GM23338 (cell line): ENCODE results near the gene DRC7. TPM values are rescaled to one million over a fixed set of nuclear protein-coding genes. Genes with fewer than 3 reads are reported as not detected.
"Not testable (repeated sequence)": the region's sequence is repeated elsewhere in the genome, so short reads cannot be mapped to it uniquely, and the experiment has no call there.

Experiments used
- ATAC-seq: fragments of 200-7000 bp; cut with Tn5 transposase; 3 replicates; pipeline ENCODE4 v1.9.1; 2020
- DNase-seq: peaks from one replicate; pipeline ENCODE4 v3.0.0-alpha.2; 2015; ENCODE audit warnings: low spot score
- H2AFZ ChIP-seq: fragments of 200-600 bp; sonication (generic); 2 replicates; pipeline ENCODE4 v1.8.0; 2016; ENCODE audit warnings: antibody characterized with exemption, mild to moderate bottlenecking, moderate library complexity
- H3F3A ChIP-seq: fragments of 200-600 bp; sonication (generic); replicated peaks from 2 replicates; pipeline ENCODE4 v1.8.0; 2017; ENCODE audit warnings: antibody characterized with exemption, mixed run types, low read depth
- H3K27ac ChIP-seq: fragments of 200-600 bp; sonication (generic); 2 replicates; pipeline ENCODE4 v1.6.1; 2016; ENCODE audit warnings: low read depth
- H3K27me3 ChIP-seq: fragments of 200-600 bp; sonication (generic); 2 replicates; pipeline ENCODE4 v1.8.0; 2016; ENCODE audit warnings: mild to moderate bottlenecking, mixed run types, moderate library complexity; ENCODE audit not compliant: insufficient read depth
- H3K36me3 ChIP-seq: fragments of 200-600 bp; sonication (generic); 2 replicates; pipeline ENCODE4 v1.8.0; 2016; ENCODE audit warnings: mild to moderate bottlenecking; ENCODE audit not compliant: insufficient read depth
- H3K4me1 ChIP-seq: fragments of 200-600 bp; sonication (generic); 2 replicates; pipeline ENCODE4 v1.8.0; 2016; ENCODE audit warnings: mild to moderate bottlenecking, moderate library complexity; ENCODE audit not compliant: insufficient read depth
- H3K4me2 ChIP-seq: fragments of 200-600 bp; sonication (generic); 2 replicates; pipeline ENCODE4 v1.7.1; 2017; ENCODE audit warnings: mixed run types
- H3K4me3 ChIP-seq: fragments of 200-600 bp; sonication (generic); 2 replicates; pipeline ENCODE4 v1.6.1; 2016; ENCODE audit warnings: mixed run types
- H3K79me2 ChIP-seq: fragments of 200-600 bp; sonication (generic); replicated peaks from 2 replicates; pipeline ENCODE4 v1.8.0; 2017; ENCODE audit warnings: mild to moderate bottlenecking; ENCODE audit not compliant: insufficient read depth
- H3K9me2 ChIP-seq: fragments of 200-600 bp; sonication (generic); 2 replicates; pipeline ENCODE4 v1.8.0; 2017; ENCODE audit not compliant: insufficient read depth
- H4K20me1 ChIP-seq: fragments of 200-600 bp; sonication (generic); replicated peaks from 2 replicates; pipeline ENCODE4 v1.8.0; 2017; ENCODE audit warnings: mild to moderate bottlenecking; ENCODE audit not compliant: insufficient read depth
- H3K27ac Mint-ChIP-seq: 2 replicates; pipeline ENCODE4 v1.8.0; 2020; ENCODE audit warnings: inconsistent platforms, mild to moderate bottlenecking, moderate library complexity, mixed read lengths
- H3K27me3 Mint-ChIP-seq: 3 replicates; pipeline ENCODE4 v1.8.0; 2022; ENCODE audit warnings: low read depth, mild to moderate bottlenecking, moderate library complexity, mixed read lengths, inconsistent platforms; ENCODE audit not compliant: insufficient read depth, poor library complexity
- H3K36me3 Mint-ChIP-seq: 3 replicates; pipeline ENCODE4 v1.8.0; 2021; ENCODE audit warnings: low read depth, mild to moderate bottlenecking, inconsistent platforms, moderate library complexity, mixed read lengths
- H3K4me1 Mint-ChIP-seq: 3 replicates; pipeline ENCODE4 v1.8.0; 2020; ENCODE audit warnings: mild to moderate bottlenecking, inconsistent platforms, mixed read lengths
- H3K4me3 Mint-ChIP-seq: 3 replicates; pipeline ENCODE4 v1.8.0; 2021; ENCODE audit warnings: moderate library complexity, mild to moderate bottlenecking, inconsistent platforms, mixed read lengths
- H3K9me3 Mint-ChIP-seq: 3 replicates; pipeline ENCODE4 v1.8.0; 2020; ENCODE audit warnings: moderate library complexity, mild to moderate bottlenecking, inconsistent platforms, mixed read lengths
- EZH2phosphoT487 ChIP-seq: fragments of 200-600 bp; sonication (generic); IDR thresholded peaks from one replicate; pipeline ENCODE4 v1.8.1; 2018; ENCODE audit warnings: antibody characterized with exemption; ENCODE audit not compliant: unreplicated experiment
- JUNB ChIP-seq: IDR thresholded peaks from one replicate; pipeline ENCODE4 v1.6.1; 2016; ENCODE audit warnings: antibody characterized with exemption; ENCODE audit not compliant: unreplicated experiment
- NANOG ChIP-seq: IDR thresholded peaks from 2 replicates; pipeline ENCODE4 v1.6.1; 2016; ENCODE audit warnings: antibody characterized with exemption, borderline replicate concordance
- POLR2AphosphoS5 ChIP-seq: IDR thresholded peaks from 2 replicates; pipeline ENCODE4 v1.6.1; 2016; ENCODE audit warnings: antibody characterized with exemption, low read depth
- STAT1 ChIP-seq: IDR thresholded peaks from one replicate; pipeline ENCODE4 v1.6.1; 2016; ENCODE audit warnings: antibody characterized with exemption; ENCODE audit not compliant: unreplicated experiment
- ZNF331 ChIP-seq: fragments of 250-450 bp; sonication (Bioruptor Pico); IDR thresholded peaks from 2 replicates; pipeline ENCODE4 v1.5.0; 2020; ENCODE audit warnings: low read depth, mild to moderate bottlenecking, moderate library complexity
- polyA plus RNA-seq: library from polyadenylated mRNA; unstranded; fragments of >200 nt; fragmentation: Nextera tagmentation; extraction: Ambion mirVana; gene quantifications from 2 replicates; pipeline ENCODE4 v1.2.1, GENCODE V29; 2016
- total RNA-seq: library from RNA; depleted of rRNA; stranded (reverse); fragments of >200 nt; shearing (Covaris generic); gene quantifications from 2 replicates; pipeline ENCODE4 v1.2.3, GENCODE V29; 2014
- TF ChIP-seq, protein P1 (sequence below): IDR thresholded peaks from one replicate; pipeline ENCODE4 v1.6.1; 2018; ENCODE audit warnings: antibody characterized with exemption; ENCODE audit not compliant: unreplicated experiment
- TF ChIP-seq, protein P2 (sequence below): IDR thresholded peaks from 2 replicates; pipeline ENCODE4 v1.6.1; 2016; ENCODE audit warnings: antibody characterized with exemption
- TF ChIP-seq, protein P3 (sequence below): fragments of 250-450 bp; sonication (Bioruptor Pico); IDR thresholded peaks from 2 replicates; pipeline ENCODE4 v1.5.0; 2020; ENCODE audit warnings: mild to moderate bottlenecking, moderate library complexity
- TF ChIP-seq, protein P4 (sequence below), 2 experiments: fragments of 200-600 bp in 1 of 2; sonication (generic) in 1 of 2; conservative IDR thresholded peaks; 2 replicates each; pipeline versions ENCODE4 v1.5.1 to v1.6.1; 2016 to 2017; ENCODE audit warnings: antibody characterized with exemption in 2 of 2, low read depth in 2 of 2, mild to moderate bottlenecking in 2 of 2, moderate library complexity in 1 of 2

The DRC7 gene
- total and polyA plus RNA-seq, 2 experiments from 2014 or later, result not detected

DNA sequence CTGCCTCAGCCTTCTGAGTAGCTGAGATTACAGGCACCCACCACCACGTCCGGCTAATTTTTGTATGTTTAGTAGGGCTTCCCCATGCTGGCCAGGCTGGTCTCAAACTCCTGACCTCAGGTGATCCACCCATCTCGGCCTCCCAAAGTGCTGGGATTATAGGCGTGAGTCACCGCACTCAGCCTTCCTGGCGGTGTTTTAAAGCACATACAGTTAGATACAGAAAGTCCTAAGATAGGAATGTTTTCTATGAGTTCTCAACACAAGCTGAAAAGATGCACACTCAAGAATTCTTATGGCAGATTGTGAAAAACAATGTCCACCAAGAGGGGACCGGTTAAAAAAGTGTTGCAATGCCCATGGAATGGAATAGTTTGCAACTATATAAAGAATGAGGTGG, 23.2 kb upstream of the DRC7 start:
- H3K27me3 Mint-ChIP-seq, H3K9me3 Mint-ChIP-seq, H3K36me3 Mint-ChIP-seq, H3K79me2 ChIP-seq, H3K27ac ChIP-seq, H3K4me2 ChIP-seq, DNase-seq, H3K27ac Mint-ChIP-seq, H3K4me3 Mint-ChIP-seq, H3K36me3 ChIP-seq, ATAC-seq, H3K4me3 ChIP-seq, H4K20me1 ChIP-seq, H3F3A ChIP-seq, H2AFZ ChIP-seq, H3K9me2 ChIP-seq, H3K27me3 ChIP-seq: not testable (repeated sequence)
- H3K4me1 Mint-ChIP-seq, result peaks cover 14% of the 10 kb centered on the region
- H3K4me1 ChIP-seq, result peaks cover 11% of the 10 kb centered on the region

DNA sequence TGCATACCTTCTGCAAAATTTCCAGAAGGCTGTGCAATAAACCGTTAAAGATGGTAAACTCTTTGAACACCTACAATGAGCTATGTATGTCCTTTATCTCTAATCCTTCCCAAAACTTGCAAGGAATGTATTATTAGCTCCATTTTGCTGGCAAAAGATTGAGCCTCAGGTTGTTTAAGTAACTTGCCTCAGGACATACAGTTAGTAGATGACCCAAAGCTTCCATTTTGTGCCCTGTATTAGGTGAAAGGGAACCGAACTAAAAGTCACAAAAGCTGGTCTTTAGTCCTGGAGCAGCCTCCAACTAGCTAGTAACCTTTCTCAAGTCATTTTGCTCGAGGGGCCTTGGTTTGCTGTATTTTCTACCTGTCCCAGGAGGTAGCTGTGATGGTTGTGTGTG, 22.2 kb upstream of the DRC7 start:
- H3K4me3 Mint-ChIP-seq, result no peak overlapping the region
- H3K27me3 Mint-ChIP-seq, result peaks cover 7% of the 10 kb centered on the region
- no peak overlapping the region for H3K4me2 ChIP-seq
- H3K27ac ChIP-seq, result no peak overlapping the region
- H3K27me3 ChIP-seq, result no peaks in the 10 kb centered on the region
- no peaks in the 10 kb centered on the region; the same call in none of the 3 replicates for H3K9me3 Mint-ChIP-seq
- H2AFZ ChIP-seq, result no peak overlapping the region
- H3K27ac Mint-ChIP-seq, result no peak overlapping the region
- H3K4me1 Mint-ChIP-seq, result peaks cover 18% of the 10 kb centered on the region
- H4K20me1 ChIP-seq, result no peaks in the 10 kb centered on the region
- H3F3A ChIP-seq, result no peaks in the 10 kb centered on the region
- no peak overlapping the region for H3K4me3 ChIP-seq
- H3K4me1 ChIP-seq, result peaks cover 13% of the 10 kb centered on the region
- H3K79me2 ChIP-seq, result no peaks in the 10 kb centered on the region
- DNase-seq (no peak), ATAC-seq (no peak)
- H3K36me3 ChIP-seq, result no peaks in the 10 kb centered on the region
- H3K9me2 ChIP-seq, result no peaks in the 10 kb centered on the region
- H3K36me3 Mint-ChIP-seq, result no peaks in the 10 kb centered on the region
- TF ChIP-seq, protein P1, sequence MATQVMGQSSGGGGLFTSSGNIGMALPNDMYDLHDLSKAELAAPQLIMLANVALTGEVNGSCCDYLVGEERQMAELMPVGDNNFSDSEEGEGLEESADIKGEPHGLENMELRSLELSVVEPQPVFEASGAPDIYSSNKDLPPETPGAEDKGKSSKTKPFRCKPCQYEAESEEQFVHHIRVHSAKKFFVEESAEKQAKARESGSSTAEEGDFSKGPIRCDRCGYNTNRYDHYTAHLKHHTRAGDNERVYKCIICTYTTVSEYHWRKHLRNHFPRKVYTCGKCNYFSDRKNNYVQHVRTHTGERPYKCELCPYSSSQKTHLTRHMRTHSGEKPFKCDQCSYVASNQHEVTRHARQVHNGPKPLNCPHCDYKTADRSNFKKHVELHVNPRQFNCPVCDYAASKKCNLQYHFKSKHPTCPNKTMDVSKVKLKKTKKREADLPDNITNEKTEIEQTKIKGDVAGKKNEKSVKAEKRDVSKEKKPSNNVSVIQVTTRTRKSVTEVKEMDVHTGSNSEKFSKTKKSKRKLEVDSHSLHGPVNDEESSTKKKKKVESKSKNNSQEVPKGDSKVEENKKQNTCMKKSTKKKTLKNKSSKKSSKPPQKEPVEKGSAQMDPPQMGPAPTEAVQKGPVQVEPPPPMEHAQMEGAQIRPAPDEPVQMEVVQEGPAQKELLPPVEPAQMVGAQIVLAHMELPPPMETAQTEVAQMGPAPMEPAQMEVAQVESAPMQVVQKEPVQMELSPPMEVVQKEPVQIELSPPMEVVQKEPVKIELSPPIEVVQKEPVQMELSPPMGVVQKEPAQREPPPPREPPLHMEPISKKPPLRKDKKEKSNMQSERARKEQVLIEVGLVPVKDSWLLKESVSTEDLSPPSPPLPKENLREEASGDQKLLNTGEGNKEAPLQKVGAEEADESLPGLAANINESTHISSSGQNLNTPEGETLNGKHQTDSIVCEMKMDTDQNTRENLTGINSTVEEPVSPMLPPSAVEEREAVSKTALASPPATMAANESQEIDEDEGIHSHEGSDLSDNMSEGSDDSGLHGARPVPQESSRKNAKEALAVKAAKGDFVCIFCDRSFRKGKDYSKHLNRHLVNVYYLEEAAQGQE, result no peak
- TF ChIP-seq, protein P2, sequence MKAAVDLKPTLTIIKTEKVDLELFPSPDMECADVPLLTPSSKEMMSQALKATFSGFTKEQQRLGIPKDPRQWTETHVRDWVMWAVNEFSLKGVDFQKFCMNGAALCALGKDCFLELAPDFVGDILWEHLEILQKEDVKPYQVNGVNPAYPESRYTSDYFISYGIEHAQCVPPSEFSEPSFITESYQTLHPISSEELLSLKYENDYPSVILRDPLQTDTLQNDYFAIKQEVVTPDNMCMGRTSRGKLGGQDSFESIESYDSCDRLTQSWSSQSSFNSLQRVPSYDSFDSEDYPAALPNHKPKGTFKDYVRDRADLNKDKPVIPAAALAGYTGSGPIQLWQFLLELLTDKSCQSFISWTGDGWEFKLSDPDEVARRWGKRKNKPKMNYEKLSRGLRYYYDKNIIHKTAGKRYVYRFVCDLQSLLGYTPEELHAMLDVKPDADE, result no peak
- TF ChIP-seq POLR2AphosphoS5 (no peak), NANOG (no peak), STAT1 (no peak), ZNF331 (no peak), EZH2phosphoT487 (no peak), JUNB (no peak)
- TF ChIP-seq, protein P3, sequence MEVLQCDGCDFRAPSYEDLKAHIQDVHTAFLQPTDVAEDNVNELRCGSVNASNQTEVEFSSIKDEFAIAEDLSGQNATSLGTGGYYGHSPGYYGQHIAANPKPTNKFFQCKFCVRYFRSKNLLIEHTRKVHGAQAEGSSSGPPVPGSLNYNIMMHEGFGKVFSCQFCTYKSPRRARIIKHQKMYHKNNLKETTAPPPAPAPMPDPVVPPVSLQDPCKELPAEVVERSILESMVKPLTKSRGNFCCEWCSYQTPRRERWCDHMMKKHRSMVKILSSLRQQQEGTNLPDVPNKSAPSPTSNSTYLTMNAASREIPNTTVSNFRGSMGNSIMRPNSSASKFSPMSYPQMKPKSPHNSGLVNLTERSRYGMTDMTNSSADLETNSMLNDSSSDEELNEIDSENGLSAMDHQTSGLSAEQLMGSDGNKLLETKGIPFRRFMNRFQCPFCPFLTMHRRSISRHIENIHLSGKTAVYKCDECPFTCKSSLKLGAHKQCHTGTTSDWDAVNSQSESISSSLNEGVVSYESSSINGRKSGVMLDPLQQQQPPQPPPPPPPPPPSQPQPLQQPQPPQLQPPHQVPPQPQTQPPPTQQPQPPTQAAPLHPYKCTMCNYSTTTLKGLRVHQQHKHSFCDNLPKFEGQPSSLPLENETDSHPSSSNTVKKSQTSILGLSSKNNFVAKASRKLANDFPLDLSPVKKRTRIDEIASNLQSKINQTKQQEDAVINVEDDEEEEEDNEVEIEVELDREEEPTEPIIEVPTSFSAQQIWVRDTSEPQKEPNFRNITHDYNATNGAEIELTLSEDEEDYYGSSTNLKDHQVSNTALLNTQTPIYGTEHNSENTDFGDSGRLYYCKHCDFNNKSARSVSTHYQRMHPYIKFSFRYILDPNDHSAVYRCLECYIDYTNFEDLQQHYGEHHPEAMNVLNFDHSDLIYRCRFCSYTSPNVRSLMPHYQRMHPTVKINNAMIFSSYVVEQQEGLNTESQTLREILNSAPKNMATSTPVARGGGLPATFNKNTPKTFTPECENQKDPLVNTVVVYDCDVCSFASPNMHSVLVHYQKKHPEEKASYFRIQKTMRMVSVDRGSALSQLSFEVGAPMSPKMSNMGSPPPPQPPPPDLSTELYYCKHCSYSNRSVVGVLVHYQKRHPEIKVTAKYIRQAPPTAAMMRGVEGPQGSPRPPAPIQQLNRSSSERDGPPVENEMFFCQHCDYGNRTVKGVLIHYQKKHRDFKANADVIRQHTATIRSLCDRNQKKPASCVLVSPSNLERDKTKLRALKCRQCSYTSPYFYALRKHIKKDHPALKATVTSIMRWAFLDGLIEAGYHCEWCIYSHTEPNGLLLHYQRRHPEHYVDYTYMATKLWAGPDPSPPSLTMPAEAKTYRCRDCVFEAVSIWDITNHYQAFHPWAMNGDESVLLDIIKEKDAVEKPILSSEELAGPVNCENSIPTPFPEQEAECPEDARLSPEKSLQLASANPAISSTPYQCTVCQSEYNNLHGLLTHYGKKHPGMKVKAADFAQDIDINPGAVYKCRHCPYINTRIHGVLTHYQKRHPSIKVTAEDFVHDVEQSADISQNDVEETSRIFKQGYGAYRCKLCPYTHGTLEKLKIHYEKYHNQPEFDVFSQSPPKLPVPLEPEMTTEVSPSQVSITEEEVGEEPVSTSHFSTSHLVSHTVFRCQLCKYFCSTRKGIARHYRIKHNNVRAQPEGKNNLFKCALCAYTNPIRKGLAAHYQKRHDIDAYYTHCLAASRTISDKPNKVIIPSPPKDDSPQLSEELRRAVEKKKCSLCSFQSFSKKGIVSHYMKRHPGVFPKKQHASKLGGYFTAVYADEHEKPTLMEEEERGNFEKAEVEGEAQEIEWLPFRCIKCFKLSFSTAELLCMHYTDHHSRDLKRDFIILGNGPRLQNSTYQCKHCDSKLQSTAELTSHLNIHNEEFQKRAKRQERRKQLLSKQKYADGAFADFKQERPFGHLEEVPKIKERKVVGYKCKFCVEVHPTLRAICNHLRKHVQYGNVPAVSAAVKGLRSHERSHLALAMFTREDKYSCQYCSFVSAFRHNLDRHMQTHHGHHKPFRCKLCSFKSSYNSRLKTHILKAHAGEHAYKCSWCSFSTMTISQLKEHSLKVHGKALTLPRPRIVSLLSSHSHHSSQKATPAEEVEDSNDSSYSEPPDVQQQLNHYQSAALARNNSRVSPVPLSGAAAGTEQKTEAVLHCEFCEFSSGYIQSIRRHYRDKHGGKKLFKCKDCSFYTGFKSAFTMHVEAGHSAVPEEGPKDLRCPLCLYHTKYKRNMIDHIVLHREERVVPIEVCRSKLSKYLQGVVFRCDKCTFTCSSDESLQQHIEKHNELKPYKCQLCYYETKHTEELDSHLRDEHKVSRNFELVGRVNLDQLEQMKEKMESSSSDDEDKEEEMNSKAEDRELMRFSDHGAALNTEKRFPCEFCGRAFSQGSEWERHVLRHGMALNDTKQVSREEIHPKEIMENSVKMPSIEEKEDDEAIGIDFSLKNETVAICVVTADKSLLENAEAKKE (CRISPR knock-in tag), result no peak
- TF ChIP-seq, protein P4, sequence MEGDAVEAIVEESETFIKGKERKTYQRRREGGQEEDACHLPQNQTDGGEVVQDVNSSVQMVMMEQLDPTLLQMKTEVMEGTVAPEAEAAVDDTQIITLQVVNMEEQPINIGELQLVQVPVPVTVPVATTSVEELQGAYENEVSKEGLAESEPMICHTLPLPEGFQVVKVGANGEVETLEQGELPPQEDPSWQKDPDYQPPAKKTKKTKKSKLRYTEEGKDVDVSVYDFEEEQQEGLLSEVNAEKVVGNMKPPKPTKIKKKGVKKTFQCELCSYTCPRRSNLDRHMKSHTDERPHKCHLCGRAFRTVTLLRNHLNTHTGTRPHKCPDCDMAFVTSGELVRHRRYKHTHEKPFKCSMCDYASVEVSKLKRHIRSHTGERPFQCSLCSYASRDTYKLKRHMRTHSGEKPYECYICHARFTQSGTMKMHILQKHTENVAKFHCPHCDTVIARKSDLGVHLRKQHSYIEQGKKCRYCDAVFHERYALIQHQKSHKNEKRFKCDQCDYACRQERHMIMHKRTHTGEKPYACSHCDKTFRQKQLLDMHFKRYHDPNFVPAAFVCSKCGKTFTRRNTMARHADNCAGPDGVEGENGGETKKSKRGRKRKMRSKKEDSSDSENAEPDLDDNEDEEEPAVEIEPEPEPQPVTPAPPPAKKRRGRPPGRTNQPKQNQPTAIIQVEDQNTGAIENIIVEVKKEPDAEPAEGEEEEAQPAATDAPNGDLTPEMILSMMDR (conservative IDR thresholded peaks at IDR 0.05; ENCODE audit: low read depth in 2 of 2), result no peak
